GM12878 (cell line): Measurements from ENCODE around the gene NOP53. TPM values are rescaled to one million over a fixed set of nuclear protein-coding genes. Genes with fewer than 3 reads are reported as not detected.

Experiments used
- ATAC-seq: fragments of 200-7000 bp; cut with Tn5 transposase; 3 replicates; pipeline ENCODE4 v1.9.1; 2020; ENCODE audit warnings: mild to moderate bottlenecking, moderate library complexity
- BruUV-seq: library from RNA; stranded (reverse); fragments of 400-500 nt; replicated peaks from 2 replicates; lab custom pipeline; 2021; lab: Mats Ljungman, UMichigan
- CTCF ChIA-PET: fragments of 300-600 bp; sonication (Branson Sonifier 250); formaldehyde crosslinking; extraction: SDS; loops from one replicate; lab custom pipeline; 2021; ENCODE audit warnings: inconsistent platforms; lab: Yijun Ruan, JAX
- POLR2A ChIA-PET: fragments of 350-600 bp; formaldehyde crosslinking; extraction: SDS; loops from one replicate; lab custom pipeline; 2021; ENCODE audit warnings: inconsistent platforms; lab: Charles Lee
- RAD21 ChIA-PET: fragments of 300-600 bp; sonication (Branson Sonifier 250); formaldehyde crosslinking; loops from one replicate; lab custom pipeline; 2023; ENCODE audit warnings: antibody characterized with exemption; ENCODE audit not compliant: unreplicated experiment; lab: Charles Lee
- SMC1A ChIA-PET: fragments of 300-600 bp; sonication (Branson Sonifier 250); formaldehyde crosslinking; loops from one replicate; lab custom pipeline; 2023; ENCODE audit not compliant: unreplicated experiment, uncharacterized antibody; lab: Charles Lee
- DNase-seq: peaks from one replicate; pipeline ENCODE4 v3.0.0-alpha.2; 2011; ENCODE audit warnings: low read depth, low spot score
- FAIRE-seq: peaks from 3 replicates; lab custom pipeline; 2011; peaks lifted over from hg19 to GRCh38; lab: Jason Lieb, UNC
- H2AFZ ChIP-seq: 2 replicates; pipeline ENCODE4 v1.6.0; 2011; ENCODE audit warnings: low read depth, low read length, control low read depth; ENCODE audit not compliant: control insufficient read depth
- H3K27ac ChIP-seq: 2 replicates; pipeline ENCODE4 v1.5.1; 2011; ENCODE audit warnings: control low read depth; ENCODE audit not compliant: control insufficient read depth, insufficient read depth
- H3K27me3 ChIP-seq, 2 experiments: replicated peaks in 1 of 2; 2 replicates each; pipeline versions ENCODE4 v1.6.0 to v1.6.1; 2011; ENCODE audit warnings: low read length in 1 of 2; ENCODE audit not compliant: control insufficient read depth in 2 of 2, insufficient read depth in 2 of 2
- H3K36me3 ChIP-seq, 2 experiments: 2 replicates each; pipeline ENCODE4 v1.5.1; 2011; ENCODE audit warnings: low read length in 1 of 2; ENCODE audit not compliant: control insufficient read depth in 2 of 2, insufficient read depth in 2 of 2
- H3K4me1 ChIP-seq: 2 replicates; pipeline ENCODE4 v1.6.1; 2011; ENCODE audit warnings: mild to moderate bottlenecking, low read length, moderate library complexity, mixed read lengths; ENCODE audit not compliant: control insufficient read depth, insufficient read depth
- H3K4me2 ChIP-seq: 2 replicates; pipeline ENCODE4 v1.6.0; 2011; ENCODE audit warnings: control low read depth; ENCODE audit not compliant: control insufficient read depth, insufficient read depth
- H3K4me3 ChIP-seq: fragments of 200-600 bp; sonication (generic); 2 replicates; pipeline ENCODE4 v1.5.1; 2016
- H3K79me2 ChIP-seq: 2 replicates; pipeline ENCODE4 v1.6.0; 2011; ENCODE audit warnings: low read length; ENCODE audit not compliant: control insufficient read depth, insufficient read depth
- H3K9ac ChIP-seq: 2 replicates; pipeline ENCODE4 v1.8.0; 2011; ENCODE audit warnings: low read length, control low read depth, mixed read lengths; ENCODE audit not compliant: control insufficient read depth, insufficient read depth
- H3K9me3 ChIP-seq: replicated peaks from 3 replicates; pipeline ENCODE4 v1.5.1; 2011; ENCODE audit warnings: mild to moderate bottlenecking, low read length; ENCODE audit not compliant: control insufficient read depth, insufficient read depth
- H4K20me1 ChIP-seq: 2 replicates; pipeline ENCODE4 v1.6.0; 2011; ENCODE audit not compliant: control insufficient read depth, insufficient read depth
- GABPA ChIP-seq: IDR thresholded peaks from 2 replicates; pipeline ENCODE4 v1.6.1; 2014; ENCODE audit warnings: antibody characterized with exemption, low read depth, mild to moderate bottlenecking, inconsistent platforms
- JUND ChIP-seq: IDR thresholded peaks from 2 replicates; pipeline ENCODE4 v1.6.1; 2012; ENCODE audit warnings: low read depth, mild to moderate bottlenecking, low read length, improper control_type of control experiment, moderate library complexity
- RFX5 ChIP-seq: IDR thresholded peaks from 2 replicates; pipeline ENCODE4 v1.6.1; 2011; ENCODE audit warnings: low read depth, low read length, improper control_type of control experiment
- RUNX3 ChIP-seq: IDR thresholded peaks from 2 replicates; pipeline ENCODE4 v1.6.1; 2012; ENCODE audit warnings: low read length, inconsistent platforms
- SPI1 ChIP-seq: IDR thresholded peaks from 2 replicates; pipeline ENCODE4 v1.6.1; 2011; ENCODE audit warnings: low read depth, mild to moderate bottlenecking, low read length, moderate library complexity, borderline replicate concordance; ENCODE audit not compliant: insufficient read depth
- SRF ChIP-seq, 2 experiments: IDR thresholded peaks; 2 replicates each; pipeline ENCODE4 v1.6.1; 2011; ENCODE audit warnings: low read depth in 2 of 2, low read length in 2 of 2, mild to moderate bottlenecking in 1 of 2, moderate library complexity in 1 of 2
- STAT3 ChIP-seq: IDR thresholded peaks from 2 replicates; pipeline ENCODE4 v1.6.1; 2011; ENCODE audit warnings: low read depth, low read length, improper control_type of control experiment
- SUPT20H ChIP-seq: IDR thresholded peaks from 2 replicates; pipeline ENCODE4 v1.6.1; 2011; ENCODE audit warnings: low read depth, mild to moderate bottlenecking, low read length, moderate library complexity, borderline replicate concordance; ENCODE audit not compliant: control insufficient read depth
- TCF12 ChIP-seq: IDR thresholded peaks from 2 replicates; pipeline ENCODE4 v1.6.1; 2011; ENCODE audit warnings: low read depth, mild to moderate bottlenecking, low read length
- TCF3 ChIP-seq: IDR thresholded peaks from 2 replicates; pipeline ENCODE4 v1.6.1; 2012; ENCODE audit warnings: low read depth, mild to moderate bottlenecking, low read length, borderline replicate concordance; ENCODE audit not compliant: insufficient read depth
- WGBS: methylation state at CpG from one replicate; pipeline ENCODE4 v1.1.6; 2016; ENCODE audit warnings: low lambda C conversion rate; ENCODE audit not compliant: insufficient replicate concordance, insufficient coverage; ENCODE audit errors: missing lambda C conversion rate; 5-methylcytosine and 5-hydroxymethylcytosine counted together
- in situ Hi-C: fragments of 300-500 bp; cut with MboI; formaldehyde crosslinking; loops from 9 replicates; pipeline ENCODE4 v1.14.3; 2018; ENCODE audit warnings: mixed read lengths
- intact Hi-C: fragments of 100-400 bp; cut with micrococcal nuclease; formaldehyde crosslinking; loops from one replicate; pipeline ENCODE4 v1.14.2; 2022; ENCODE audit not compliant: unreplicated experiment
- polyA plus RNA-seq, 11 experiments: library from polyadenylated mRNA; depleted of rRNA in 4 of 11; unstranded in 6 of 11; stranded (reverse) in 5 of 11; fragments of >200 nt; fragmentation: Nextera tagmentation in 4 of 11; fragmentation: Illumina TruSeq in 1 of 11; extraction: Ambion mirVana in 4 of 11; extraction: Trizol in 1 of 11; gene quantifications; 1 replicate in 1 of 11; 2 replicates in 10 of 11; pipeline versions ENCODE4 v1.2.1 to v1.2.3, GENCODE V29; 2011 to 2016; ENCODE audit warnings: inconsistent platforms in 2 of 11, missing spikeins in 2 of 11, low read depth in 1 of 11
- total RNA-seq, 4 experiments: library from RNA; depleted of rRNA in 3 of 4; stranded (reverse); fragments of >200 nt in 3 of 4; fragmentation: Illumina TruSeq in 1 of 4; extraction: Trizol in 1 of 4; gene quantifications; 2 replicates each; pipeline versions ENCODE4 v1.2.1 to v1.2.3, GENCODE V29; 2013 to 2021
- TF ChIP-seq, protein P1 (sequence below): fragments of 450-650 bp; IDR thresholded peaks from 2 replicates; pipeline ENCODE4 v1.6.1; 2017; ENCODE audit warnings: mild to moderate bottlenecking, moderate library complexity
- TF ChIP-seq, protein P2 (sequence below), 3 experiments: IDR thresholded peaks in 2 of 3; conservative IDR thresholded peaks in 1 of 3; 2 replicates each; pipeline ENCODE4 v1.5.1; 2011; ENCODE audit warnings: low read depth in 3 of 3, low read length in 3 of 3, mild to moderate bottlenecking in 3 of 3, control low read depth in 2 of 3, moderate library complexity in 2 of 3, inconsistent platforms in 1 of 3, mixed read lengths in 1 of 3; ENCODE audit not compliant: control insufficient read depth in 2 of 3, insufficient read depth in 1 of 3; ENCODE audit errors: extremely low read depth in 1 of 3
- TF ChIP-seq, protein P3 (sequence below): IDR thresholded peaks from 2 replicates; pipeline ENCODE4 v1.6.1; 2011; ENCODE audit warnings: borderline replicate concordance, low read depth, mild to moderate bottlenecking, moderate library complexity, low read length; ENCODE audit not compliant: insufficient read depth, poor library complexity, severe bottlenecking

NOP53 gene
- total and polyA plus RNA-seq, 10 of the 15 experiments (the other 5 are each of a cell fraction or from before 2014, with no cell fraction given) = 6.0 to 386 (median 167) TPM

DNA sequence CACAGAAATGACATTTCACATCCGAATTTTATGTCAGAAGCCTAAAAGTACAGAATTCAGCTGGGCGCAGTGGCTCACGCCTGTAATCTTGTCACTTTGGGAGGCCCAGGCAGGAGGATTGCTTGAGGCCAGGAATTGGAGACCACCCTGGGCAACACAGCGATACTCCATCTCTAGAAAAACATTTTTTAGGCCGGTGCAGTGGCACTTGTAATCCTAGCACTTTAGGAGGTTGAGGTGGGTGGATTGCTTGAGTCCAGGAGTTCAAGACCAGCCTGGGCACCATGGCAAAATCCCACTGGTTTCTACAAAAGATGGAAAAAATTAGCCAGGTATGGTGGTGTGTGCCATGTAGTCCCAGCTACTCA, 15.3 kb downstream of the NOP53 start (continued):
- TF ChIP-seq, protein P1, sequence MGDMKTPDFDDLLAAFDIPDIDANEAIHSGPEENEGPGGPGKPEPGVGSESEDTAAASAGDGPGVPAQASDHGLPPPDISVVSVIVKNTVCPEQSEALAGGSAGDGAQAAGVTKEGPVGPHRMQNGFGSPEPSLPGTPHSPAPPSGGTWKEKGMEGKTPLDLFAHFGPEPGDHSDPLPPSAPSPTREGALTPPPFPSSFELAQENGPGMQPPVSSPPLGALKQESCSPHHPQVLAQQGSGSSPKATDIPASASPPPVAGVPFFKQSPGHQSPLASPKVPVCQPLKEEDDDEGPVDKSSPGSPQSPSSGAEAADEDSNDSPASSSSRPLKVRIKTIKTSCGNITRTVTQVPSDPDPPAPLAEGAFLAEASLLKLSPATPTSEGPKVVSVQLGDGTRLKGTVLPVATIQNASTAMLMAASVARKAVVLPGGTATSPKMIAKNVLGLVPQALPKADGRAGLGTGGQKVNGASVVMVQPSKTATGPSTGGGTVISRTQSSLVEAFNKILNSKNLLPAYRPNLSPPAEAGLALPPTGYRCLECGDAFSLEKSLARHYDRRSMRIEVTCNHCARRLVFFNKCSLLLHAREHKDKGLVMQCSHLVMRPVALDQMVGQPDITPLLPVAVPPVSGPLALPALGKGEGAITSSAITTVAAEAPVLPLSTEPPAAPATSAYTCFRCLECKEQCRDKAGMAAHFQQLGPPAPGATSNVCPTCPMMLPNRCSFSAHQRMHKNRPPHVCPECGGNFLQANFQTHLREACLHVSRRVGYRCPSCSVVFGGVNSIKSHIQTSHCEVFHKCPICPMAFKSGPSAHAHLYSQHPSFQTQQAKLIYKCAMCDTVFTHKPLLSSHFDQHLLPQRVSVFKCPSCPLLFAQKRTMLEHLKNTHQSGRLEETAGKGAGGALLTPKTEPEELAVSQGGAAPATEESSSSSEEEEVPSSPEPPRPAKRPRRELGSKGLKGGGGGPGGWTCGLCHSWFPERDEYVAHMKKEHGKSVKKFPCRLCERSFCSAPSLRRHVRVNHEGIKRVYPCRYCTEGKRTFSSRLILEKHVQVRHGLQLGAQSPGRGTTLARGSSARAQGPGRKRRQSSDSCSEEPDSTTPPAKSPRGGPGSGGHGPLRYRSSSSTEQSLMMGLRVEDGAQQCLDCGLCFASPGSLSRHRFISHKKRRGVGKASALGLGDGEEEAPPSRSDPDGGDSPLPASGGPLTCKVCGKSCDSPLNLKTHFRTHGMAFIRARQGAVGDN = no peak
- TF ChIP-seq TCF3 = no peak
- TF ChIP-seq RFX5 = no peak

DNA sequence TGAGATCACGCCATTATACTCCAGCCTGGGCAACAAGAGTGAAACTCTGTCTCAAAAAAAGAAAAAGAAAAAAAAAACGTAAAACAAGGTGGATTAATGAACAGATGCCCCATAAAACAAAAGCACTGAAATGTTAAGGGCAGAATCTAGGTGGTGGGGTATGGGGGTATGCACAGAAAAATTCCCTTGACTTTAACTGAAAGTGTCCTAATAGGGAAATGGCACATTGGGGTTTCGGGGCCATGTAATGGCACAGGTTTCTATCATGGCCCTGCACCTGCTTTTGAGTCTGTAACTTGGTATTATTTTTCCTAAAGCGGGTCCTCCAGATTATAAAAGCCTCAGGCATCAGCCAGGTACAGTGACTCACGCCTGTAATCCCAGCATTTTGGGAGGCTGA, 16.2 kb downstream of the NOP53 start:
- no TSS peak for BruUV-seq
- in situ Hi-C loops = no loop called here
- FAIRE-seq (no peak), DNase-seq (no peak), ATAC-seq (peak; percentile 61)
- Histone ChIP-seq H3K27ac (no peak overlapping the region), H3K4me1 (0 out of 2 replicates have a peak, but pooled peaks cover 3% of the 10 kb centered on the region), H3K9ac (no peak overlapping the region), H3K79me2 (no peaks in the 10 kb centered on the region), H3K4me2 (no peak overlapping the region), H3K36me3 (peaks cover 4 to 9% of the 10 kb centered on the region in 2 experiments; a peak in 3 of 4 replicates), H4K20me1 (no peaks in the 10 kb centered on the region), H3K27me3 (no peaks in the 10 kb centered on the region), H3K4me3 (no peak overlapping the region), H3K9me3 (no peaks in the 10 kb centered on the region; the same call in 2 of the 3 replicates), H2AFZ (no peak overlapping the region)
- ChIA-PET RAD21 (no interaction called here), SMC1A (no interaction called here), CTCF (interaction anchor here (1.1 kb wide), 1 partner anchor 28 kb away, joined by 3 read pairs; no protein-coding TSS in a partner anchor), POLR2A (no interaction called here)
- WGBS = 19% methylated on average over 4 of the region's 5 CpGs
- intact Hi-C loops = no loop called here
- TF ChIP-seq, protein P2, sequence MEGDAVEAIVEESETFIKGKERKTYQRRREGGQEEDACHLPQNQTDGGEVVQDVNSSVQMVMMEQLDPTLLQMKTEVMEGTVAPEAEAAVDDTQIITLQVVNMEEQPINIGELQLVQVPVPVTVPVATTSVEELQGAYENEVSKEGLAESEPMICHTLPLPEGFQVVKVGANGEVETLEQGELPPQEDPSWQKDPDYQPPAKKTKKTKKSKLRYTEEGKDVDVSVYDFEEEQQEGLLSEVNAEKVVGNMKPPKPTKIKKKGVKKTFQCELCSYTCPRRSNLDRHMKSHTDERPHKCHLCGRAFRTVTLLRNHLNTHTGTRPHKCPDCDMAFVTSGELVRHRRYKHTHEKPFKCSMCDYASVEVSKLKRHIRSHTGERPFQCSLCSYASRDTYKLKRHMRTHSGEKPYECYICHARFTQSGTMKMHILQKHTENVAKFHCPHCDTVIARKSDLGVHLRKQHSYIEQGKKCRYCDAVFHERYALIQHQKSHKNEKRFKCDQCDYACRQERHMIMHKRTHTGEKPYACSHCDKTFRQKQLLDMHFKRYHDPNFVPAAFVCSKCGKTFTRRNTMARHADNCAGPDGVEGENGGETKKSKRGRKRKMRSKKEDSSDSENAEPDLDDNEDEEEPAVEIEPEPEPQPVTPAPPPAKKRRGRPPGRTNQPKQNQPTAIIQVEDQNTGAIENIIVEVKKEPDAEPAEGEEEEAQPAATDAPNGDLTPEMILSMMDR (IDR thresholded peaks at IDR 0.05 in 2 of 3, conservative IDR thresholded peaks at IDR 0.05 in 1 of 3; ENCODE audit: control insufficient read depth in 2 of 3, extremely low read depth in 1 of 3, insufficient read depth in 1 of 3, low read depth in 3 of 3, low read length in 3 of 3) = no peak
- no peak for TF ChIP-seq STAT3
- TF ChIP-seq SUPT20H = no peak
- TF ChIP-seq SRF (IDR thresholded peaks at IDR 0.05; ENCODE audit: low read depth in 2 of 2, low read length in 2 of 2) = no peak
- TF ChIP-seq GABPA = no peak
- peak; percentile 25; the same call in 1 of the 2 replicates for TF ChIP-seq RUNX3
- no peak for TF ChIP-seq JUND
- TF ChIP-seq, protein P3, sequence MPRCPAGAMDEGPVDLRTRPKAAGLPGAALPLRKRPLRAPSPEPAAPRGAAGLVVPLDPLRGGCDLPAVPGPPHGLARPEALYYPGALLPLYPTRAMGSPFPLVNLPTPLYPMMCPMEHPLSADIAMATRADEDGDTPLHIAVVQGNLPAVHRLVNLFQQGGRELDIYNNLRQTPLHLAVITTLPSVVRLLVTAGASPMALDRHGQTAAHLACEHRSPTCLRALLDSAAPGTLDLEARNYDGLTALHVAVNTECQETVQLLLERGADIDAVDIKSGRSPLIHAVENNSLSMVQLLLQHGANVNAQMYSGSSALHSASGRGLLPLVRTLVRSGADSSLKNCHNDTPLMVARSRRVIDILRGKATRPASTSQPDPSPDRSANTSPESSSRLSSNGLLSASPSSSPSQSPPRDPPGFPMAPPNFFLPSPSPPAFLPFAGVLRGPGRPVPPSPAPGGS = no peak
- TF ChIP-seq TCF12 = 0 out of 2 replicates have a peak, but pooled peaks have one; percentile 17
- peak; percentile 45; the same call in 1 of the 2 replicates for TF ChIP-seq SPI1
